Muscle of arm (tissue), 14 donors: ENCODE results near the gene ASGR1. TPM values are rescaled to one million over a fixed set of nuclear protein-coding genes. Genes with fewer than 3 reads are reported as not detected.

Experiments
- DNase-seq: peaks from one replicate; pipeline ENCODE4 v3.0.0-alpha.2; 2013
- long read RNA-seq, 11 donors: transcript quantifications; one replicate each; lab custom pipeline, GENCODE V29; 2026
- polyA plus RNA-seq, 12 donors: library from polyadenylated mRNA; unstranded; fragments of 120-200 nt; gene quantifications; one replicate each; pipeline ENCODE4 v1.2.1, GENCODE V29; 2013; ENCODE audit not compliant: insufficient read length in 12 of 12

The ASGR1 gene
- polyA plus RNA-seq: 1 to 10 TPM in 10 of 12 donors, not detected in 2; 1.4 to 10.0 (median 2.2) TPM
- long read RNA-seq, donor 1, partial matches to known transcripts: 0 of 2 reads
- long read RNA-seq, donor 1, other reads (novel, unspliced or antisense): 0 of 2 reads
- long read RNA-seq, donor 2: 0 reads
- long read RNA-seq, donor 3: 0 reads
- long read RNA-seq, donor 4: 0 reads
- long read RNA-seq, donor 5: 0 reads
- long read RNA-seq, donor 6: 0 reads
- long read RNA-seq, donor 7: 0 reads
- long read RNA-seq, donor 8: 0 reads
- long read RNA-seq, donor 9: 0 reads
- long read RNA-seq, donor 10: 0 reads
- long read RNA-seq, donor 11: 0 reads

GRCh38 chr17:7179317-7180254, at the start of gene ASGR1:
Gene ASGR1, minus strand, starts transcription at chr17:7179370. Its CDS starts 807 bp downstream, at chr17:7178563.
- no peak for DNase-seq

DNA sequence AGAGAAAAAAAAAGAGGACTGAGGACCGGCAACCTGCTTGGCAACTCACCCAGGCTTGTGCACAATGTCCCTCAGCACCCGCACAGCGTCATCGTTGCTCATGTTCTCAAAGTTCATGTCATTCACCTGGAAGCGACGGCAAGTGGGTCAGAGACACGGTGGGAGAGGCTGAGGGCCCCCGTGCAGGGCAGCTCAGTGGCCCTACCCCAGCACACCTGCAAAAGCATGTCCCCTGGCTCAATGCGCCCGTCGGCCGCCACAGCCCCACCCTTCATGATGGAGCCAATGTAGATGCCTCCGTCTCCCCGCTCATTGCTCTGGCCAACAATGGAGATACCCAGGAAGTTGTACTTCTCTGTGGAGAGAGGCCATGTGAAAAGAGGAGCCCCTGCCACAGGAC, 49.8 kb upstream of the ASGR1 start:
- DNase-seq: no peak

DNA sequence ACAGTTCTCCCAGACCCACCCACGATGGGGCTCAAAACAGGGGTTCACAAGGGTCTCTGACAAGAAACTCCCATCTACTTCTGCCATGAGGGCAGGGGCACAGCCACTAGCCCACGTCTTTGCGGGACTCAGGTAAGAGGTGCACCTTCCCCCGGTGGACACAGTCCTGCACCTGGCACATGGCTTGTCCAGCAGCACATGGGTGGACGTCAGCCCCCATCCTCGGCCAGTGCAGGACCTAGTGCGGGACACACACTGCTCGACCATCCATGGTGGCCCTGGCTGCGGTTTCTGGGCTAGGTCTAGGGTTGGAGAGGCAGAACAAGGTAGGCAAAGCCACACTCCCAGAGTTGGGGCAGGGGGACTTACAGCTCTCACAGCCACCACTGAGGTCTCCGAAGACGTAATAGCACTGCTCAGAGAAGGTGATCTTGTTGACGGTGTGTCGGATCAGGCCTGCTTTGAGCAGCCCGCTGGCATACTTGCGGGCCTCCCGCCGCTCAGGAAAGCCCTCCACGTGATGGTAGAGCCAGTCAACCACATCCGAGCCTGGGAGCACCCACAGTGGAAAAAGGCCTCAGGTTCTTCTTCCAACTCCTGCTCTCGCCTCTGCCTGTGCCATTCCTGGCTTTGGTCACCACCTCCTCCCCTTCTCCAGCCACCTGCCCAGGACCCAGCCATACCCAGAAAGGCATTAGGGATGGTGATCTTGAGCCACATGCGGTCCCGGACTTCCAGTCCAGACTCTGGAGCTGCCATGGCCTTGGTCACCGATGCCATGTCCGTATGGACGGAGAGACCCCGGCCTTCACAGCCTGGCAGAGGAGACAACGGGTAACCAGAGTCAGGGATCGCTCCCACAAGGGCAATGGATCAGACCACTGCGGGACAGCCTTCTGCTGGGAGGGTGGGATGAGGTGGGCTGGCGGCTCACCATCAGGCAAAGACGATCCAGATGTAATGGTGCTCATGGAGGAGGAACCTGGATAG, 47.8 kb upstream of the ASGR1 start:
- DNase-seq: no peak

DNA sequence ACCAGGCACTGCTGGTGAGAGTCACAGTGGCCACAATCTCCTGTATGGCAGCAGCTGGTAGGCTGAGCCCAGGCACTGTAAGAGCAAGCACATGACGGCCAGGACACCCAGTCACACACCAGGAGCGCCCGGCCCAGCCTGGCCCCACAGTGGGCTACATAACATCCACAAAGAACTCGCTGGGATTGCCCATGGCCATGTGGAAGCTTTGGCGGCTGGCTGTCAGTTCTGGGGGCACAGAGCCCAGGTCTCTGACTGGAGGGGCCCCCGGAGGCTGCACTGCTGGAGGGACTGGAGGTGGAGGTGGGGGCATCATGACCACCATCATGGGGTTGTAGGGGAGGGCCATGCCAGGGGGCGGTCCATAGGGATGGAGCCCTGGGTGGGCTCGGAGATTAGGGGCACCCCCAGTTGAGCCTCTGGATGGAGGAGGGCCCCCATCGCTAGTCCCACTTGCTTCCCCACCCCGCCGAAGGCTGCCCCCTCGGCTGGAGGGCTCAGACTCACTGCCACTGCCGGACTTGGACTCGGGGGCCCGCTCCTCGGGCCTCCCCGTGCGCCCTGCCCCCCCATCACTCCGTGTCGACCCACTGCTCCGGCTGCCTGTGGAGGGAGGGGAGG, 46.7 kb upstream of the ASGR1 start:
- no peak for DNase-seq

DNA sequence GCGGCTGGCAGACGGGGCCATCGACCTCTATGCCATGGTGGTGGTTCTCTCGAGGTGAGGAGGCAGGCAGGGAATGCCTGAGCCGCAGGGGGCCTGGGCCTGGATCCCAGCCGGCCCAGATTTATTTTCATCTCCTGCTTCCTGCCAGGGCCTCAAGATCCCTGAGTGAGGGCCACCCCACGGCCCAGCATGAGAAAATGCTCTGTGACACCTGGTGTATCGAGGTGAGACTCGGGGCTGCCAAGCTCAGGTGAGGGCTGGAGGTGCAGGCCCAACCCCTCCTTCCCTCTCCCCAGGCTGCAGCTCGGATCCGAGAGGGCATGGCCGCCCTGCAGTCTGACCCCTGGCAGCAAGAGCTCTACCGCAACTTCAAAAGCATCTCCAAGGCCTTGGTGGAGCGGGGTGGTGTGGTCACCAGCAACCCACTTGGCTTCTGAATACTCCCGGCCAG, 45.5 kb upstream of the ASGR1 start:
- DNase-seq: no peak

- no peak for DNase-seq
Measured at GRCh38 chr17:7224110-7224509, 44.9 kb upstream of the ASGR1 start.

- DNase-seq: no peak
Measured at GRCh38 chr17:7223375-7223774, 44.2 kb upstream of the ASGR1 start.

- no peak for DNase-seq
Measured at GRCh38 chr17:7222972-7223292, 43.8 kb upstream of the ASGR1 start.

DNA sequence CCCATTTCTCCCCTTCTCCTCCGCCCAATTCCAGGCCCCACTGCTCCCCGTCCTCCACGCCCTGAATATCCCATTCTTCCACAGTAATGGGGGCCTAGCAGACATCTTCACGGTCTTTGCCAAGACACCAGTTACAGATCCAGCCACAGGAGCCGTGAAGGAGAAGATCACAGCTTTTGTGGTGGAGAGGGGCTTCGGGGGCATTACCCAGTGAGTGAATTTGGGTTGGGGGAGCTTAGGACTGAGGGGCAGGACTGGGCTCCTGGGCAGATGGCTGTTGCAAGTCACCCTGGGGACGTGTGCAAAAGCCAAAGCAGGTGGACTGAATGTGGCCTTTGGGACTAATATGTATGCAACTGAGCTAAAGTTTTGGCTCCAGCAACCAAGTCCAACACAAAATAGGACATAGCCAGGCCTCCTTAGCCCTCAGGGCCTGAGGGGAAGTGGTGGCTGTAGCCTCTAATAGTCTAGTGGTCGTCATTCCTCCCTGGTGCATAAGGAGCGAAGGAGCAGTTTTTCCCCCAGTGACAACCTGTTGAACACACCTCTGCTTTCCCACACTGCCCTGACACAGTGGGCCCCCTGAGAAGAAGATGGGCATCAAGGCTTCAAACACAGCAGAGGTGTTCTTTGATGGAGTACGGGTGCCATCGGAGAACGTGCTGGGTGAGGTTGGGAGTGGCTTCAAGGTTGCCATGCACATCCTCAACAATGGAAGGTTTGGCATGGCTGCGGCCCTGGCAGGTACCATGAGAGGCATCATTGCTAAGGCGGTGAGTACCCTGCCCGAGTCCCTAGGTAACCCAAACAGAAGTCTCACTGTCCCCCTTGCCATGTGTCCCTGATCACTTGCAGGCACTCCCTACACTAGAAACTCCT, 43.2 kb upstream of the ASGR1 start:
- DNase-seq: no peak

DNA sequence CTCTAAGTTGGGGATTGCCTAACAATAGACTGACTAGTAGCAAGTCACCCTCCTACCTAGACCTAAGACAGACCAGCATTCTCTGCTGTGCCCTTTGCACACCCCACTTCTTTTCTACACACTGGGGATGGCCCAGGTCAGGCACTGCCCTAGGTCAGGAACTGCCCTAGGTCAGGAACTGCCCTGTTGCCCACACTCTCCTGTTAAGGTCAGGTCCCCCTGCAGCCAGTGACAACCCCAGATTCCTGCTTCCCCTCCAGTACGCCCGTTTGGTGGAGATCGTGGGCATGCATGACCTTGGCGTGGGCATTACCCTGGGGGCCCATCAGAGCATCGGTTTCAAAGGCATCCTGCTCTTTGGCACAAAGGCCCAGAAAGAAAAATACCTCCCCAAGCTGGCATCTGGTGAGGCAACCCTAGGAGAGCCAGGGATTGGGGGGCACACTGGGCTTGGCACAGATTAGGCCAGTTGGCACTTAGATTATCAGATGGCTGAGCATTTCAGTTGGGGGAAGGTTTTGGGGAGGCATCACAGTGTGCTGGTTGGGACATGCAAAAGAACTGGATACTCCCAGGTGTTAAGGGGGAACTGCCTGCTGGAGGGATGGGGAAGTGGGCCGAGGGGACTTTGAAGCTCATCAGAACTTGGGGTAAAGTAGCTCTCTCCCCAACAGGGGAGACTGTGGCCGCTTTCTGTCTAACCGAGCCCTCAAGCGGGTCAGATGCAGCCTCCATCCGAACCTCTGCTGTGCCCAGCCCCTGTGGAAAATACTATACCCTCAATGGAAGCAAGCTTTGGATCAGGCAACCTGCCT, 42.3 kb upstream of the ASGR1 start:
- DNase-seq: no peak

DNA sequence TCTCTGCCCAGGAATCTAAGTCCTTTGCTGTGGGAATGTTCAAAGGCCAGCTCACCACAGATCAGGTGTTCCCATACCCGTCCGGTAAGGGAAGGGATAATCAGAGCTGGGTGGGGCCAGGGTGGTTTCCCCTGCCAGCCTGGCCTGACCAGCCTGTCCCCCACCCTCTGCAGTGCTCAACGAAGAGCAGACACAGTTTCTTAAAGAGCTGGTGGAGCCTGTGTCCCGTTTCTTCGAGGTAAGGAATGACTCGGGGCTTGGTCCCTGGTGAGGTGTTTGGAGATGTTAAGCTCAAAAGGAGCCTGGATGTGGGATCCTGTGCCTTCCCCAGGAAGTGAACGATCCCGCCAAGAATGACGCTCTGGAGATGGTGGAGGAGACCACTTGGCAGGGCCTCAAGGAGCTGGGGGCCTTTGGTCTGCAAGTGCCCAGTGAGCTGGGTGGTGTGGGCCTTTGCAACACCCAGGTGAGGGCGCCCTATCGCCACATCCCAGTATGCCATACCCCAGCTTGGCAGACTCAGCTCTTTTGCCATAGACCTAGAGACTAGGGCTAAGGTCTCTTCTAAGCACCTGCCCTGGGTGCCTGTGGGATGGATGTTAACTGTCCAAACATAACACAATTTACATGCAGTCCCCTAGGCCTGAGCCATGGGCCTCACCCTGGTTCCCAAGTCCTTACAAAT, 41.6 kb upstream of the ASGR1 start:
- no peak for DNase-seq

- peak; percentile 92 for DNase-seq
Measured at GRCh38 chr17:7219812-7220592, 40.8 kb upstream of the ASGR1 start, which contains the start of the genes ACADVL and DLG4. Gene ACADVL, plus strand, starts transcription at chr17:7219938. Its CDS starts 47 bp downstream, at chr17:7219985. Gene DLG4, minus strand, starts transcription at chr17:7219836.

GRCh38 chr17:7219229-7219811, 40.1 kb upstream of the ASGR1 start:
- no peak for DNase-seq

- DNase-seq: no peak
Measured at GRCh38 chr17:7218758-7219157, 39.6 kb upstream of the ASGR1 start.

GRCh38 chr17:7218166-7218565, 39.0 kb upstream of the ASGR1 start:
- DNase-seq: no peak

DNA sequence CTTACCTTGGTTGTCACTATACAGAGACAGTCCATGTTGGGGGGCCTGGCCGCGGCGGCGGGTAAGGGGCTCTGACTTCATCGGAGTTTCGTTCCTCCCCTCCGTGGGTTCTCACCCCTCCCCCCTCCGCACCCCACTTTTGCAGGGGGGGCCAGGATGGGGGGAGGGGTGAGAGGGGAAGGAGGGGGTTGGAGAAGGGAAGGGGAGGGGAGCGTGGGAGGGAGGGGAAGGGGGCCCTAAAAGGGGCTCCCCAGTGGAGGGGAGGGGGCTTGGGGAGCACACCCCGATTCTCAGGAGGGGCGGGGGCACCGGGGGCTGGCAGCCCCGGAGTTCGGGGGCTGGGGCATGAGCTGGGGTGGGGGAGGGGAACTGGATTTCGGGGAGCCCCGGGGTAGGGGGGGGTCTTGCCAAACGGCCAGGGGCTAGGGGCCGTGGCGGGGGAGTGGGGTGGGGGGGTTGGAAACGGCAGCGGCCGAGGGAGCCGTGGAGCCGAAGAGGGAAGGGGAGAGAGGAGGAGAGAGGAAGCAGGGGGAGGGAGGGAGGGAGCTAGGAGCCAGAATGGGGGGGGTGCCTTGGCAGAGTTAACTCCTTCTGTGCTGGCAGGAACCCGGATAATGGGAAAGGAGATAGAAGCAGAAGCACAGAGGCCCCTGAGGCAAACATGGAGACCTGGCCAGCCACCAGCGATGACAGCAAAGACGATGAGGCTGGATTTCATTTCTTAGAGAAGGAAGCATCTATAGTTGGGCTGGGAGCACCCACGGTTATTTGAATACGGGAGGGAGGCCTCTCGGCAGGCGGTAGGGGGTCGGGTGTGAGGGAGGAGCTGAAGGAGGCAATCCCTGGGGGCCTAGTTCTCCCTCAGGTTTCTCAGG, 38.2 kb upstream of the ASGR1 start:
- DNase-seq: peak; percentile 89
